GM06990 (cell line): Measurements from ENCODE around the gene OPN4.

Source experiments
- DNase-seq: peaks from one replicate; pipeline ENCODE4 v3.0.0-alpha.2; 2011; ENCODE audit not compliant: insufficient read length; ENCODE audit errors: extremely low read depth
- H3K27me3 ChIP-seq: replicated peaks from 2 replicates; pipeline ENCODE4 v1.6.0; 2011; ENCODE audit warnings: low read length; ENCODE audit not compliant: control insufficient read depth, insufficient read depth
- H3K36me3 ChIP-seq: 2 replicates; pipeline ENCODE4 v1.5.1; 2011; ENCODE audit warnings: low read length; ENCODE audit not compliant: control insufficient read depth, insufficient read depth
- H3K4me3 ChIP-seq: replicated peaks from 2 replicates; pipeline ENCODE4 v1.5.1; 2011; ENCODE audit warnings: low read depth, mild to moderate bottlenecking, control low read depth, low read length
- TF ChIP-seq, protein P1 (sequence below): IDR thresholded peaks from 2 replicates; pipeline ENCODE4 v1.5.1; 2011; ENCODE audit warnings: low read length, control low read depth, mild to moderate bottlenecking, inconsistent platforms; ENCODE audit not compliant: insufficient read depth, poor library complexity, severe bottlenecking

Gene OPN4

DNA sequence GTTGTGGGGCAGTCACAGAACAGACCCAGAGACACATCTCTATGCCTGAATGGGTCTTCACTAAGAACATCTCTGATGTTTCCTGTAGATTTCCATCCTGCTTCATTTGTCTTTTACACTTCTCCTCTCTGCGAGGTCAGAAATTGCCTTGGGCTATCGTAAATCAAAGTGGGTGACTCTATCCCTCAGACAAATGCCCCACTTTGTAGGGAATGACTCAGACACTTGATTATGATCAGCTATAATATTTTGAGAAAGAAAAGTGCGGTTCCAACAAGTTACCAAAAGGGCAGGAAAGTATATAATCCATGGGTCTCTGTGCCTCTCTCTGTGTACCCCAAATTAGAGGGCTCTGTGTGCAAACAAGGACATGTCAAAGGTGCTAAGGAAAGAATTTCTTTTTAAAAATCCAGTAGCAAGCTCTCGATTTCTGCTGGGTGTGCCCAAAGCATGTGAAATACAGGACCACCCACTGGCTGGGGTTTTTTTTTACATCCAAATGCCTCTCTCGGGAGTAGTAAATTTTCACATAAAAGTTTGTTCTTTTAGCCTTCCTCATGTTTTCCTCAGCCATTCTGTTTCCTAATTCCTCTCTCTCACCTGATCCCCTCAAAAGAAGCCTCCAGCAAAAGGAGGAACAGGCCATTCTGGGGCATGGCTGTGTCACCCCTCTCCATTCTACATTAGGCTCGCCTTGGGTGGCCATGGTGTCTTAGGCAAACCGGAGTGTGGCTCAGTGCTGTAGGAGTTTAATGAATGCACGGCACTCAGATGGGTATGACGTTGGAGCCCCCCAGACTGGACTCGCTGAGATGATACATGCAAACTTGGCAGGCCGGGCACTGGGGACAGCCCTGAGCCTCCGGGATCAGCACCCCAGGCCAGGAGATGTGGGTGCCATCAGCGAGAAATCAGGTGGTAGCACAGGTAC is 6.3 kb upstream of the OPN4 start:
- DNase-seq: no peak
- Histone ChIP-seq H3K4me3 (no peak overlapping the region), H3K36me3 (no peaks in the 10 kb centered on the region), H3K27me3 (peaks cover 1% of the 10 kb centered on the region)
- TF ChIP-seq, protein P1, sequence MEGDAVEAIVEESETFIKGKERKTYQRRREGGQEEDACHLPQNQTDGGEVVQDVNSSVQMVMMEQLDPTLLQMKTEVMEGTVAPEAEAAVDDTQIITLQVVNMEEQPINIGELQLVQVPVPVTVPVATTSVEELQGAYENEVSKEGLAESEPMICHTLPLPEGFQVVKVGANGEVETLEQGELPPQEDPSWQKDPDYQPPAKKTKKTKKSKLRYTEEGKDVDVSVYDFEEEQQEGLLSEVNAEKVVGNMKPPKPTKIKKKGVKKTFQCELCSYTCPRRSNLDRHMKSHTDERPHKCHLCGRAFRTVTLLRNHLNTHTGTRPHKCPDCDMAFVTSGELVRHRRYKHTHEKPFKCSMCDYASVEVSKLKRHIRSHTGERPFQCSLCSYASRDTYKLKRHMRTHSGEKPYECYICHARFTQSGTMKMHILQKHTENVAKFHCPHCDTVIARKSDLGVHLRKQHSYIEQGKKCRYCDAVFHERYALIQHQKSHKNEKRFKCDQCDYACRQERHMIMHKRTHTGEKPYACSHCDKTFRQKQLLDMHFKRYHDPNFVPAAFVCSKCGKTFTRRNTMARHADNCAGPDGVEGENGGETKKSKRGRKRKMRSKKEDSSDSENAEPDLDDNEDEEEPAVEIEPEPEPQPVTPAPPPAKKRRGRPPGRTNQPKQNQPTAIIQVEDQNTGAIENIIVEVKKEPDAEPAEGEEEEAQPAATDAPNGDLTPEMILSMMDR: no peak

- no peak for DNase-seq
- peaks cover 1% of the 10 kb centered on the region for H3K27me3 ChIP-seq
- TF ChIP-seq, protein P1: no peak
- H3K36me3 ChIP-seq: no peaks in the 10 kb centered on the region
- no peak overlapping the region for H3K4me3 ChIP-seq
Measured at GRCh38 chr10:86648704-86649427, 5.5 kb upstream of the OPN4 start.

- Histone ChIP-seq H3K36me3 (no peaks in the 10 kb centered on the region), H3K27me3 (peaks cover 1% of the 10 kb centered on the region), H3K4me3 (no peak overlapping the region)
- TF ChIP-seq, protein P1: no peak
- no peak for DNase-seq
Measured at GRCh38 chr10:86649471-86650150, 4.7 kb upstream of the OPN4 start.

DNA sequence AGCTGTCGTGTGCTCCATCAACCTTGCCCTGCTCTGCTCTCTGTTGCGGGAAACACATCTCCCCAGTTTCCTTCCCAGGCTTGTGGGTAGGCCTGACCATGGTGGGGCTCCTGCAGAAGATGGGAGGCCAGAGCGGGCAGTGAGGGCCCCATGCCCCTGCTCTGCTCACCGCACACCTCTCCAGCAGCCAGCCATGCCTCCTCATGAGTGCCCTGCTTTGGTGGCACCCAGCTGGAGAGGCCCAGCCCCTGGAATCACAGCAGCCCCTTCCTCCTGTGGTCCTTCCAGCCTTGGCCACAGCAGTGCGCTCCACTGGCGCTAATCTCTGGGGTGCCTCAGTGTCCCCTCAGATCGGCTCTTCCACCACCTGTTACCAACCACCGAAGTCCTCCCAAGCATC is 4.2 kb upstream of the OPN4 start:
- DNase-seq: no peak
- H3K4me3 ChIP-seq: no peak overlapping the region
- no peaks in the 10 kb centered on the region for H3K36me3 ChIP-seq
- TF ChIP-seq, protein P1: no peak
- H3K27me3 ChIP-seq: peaks cover 1% of the 10 kb centered on the region

- peaks cover 1% of the 10 kb centered on the region for H3K27me3 ChIP-seq
Measured at GRCh38 chr10:86651021-86651471, 3.3 kb upstream of the OPN4 start.

More at GRCh38 chr10:86651021-86651471, 3.3 kb upstream of the OPN4 start:
- DNase-seq: no peak
- no peak overlapping the region for H3K4me3 ChIP-seq
- TF ChIP-seq, protein P1: no peak
- H3K36me3 ChIP-seq: no peaks in the 10 kb centered on the region
